ENCODE results near the gene DIAPH2. TPM values are rescaled to one million over a fixed set of nuclear protein-coding genes. Genes with fewer than 3 reads are reported as not detected.

Gene DIAPH2
- total and polyA plus RNA-seq, 4 donors: 7.2 to 57.6 (median 15.5) TPM

DNA sequence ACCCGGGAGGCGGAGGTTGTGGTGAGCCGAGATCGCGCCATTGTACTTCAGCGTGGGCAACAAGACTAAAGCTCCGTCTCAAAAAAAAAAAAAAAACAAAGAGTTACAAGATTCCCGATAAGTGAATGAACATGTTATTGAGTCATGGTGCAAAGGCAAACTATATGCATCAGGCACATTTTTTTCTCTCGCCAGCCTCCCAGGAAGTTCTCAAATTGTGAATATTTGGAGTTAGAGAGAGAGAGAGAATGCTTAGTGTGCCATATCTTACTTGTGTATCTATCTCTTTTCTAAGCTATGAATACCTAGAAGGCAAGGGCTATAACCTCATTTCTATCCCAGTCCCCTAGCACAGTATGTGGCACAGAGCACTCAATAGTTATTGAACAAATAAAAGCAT lies 599.9 kb downstream of the DIAPH2 start:
- ATAC-seq (ENCODE audit: insufficient read depth, low FRiP score) (no peak), DNase-seq (no peak)
- TF ChIP-seq, protein P1, sequence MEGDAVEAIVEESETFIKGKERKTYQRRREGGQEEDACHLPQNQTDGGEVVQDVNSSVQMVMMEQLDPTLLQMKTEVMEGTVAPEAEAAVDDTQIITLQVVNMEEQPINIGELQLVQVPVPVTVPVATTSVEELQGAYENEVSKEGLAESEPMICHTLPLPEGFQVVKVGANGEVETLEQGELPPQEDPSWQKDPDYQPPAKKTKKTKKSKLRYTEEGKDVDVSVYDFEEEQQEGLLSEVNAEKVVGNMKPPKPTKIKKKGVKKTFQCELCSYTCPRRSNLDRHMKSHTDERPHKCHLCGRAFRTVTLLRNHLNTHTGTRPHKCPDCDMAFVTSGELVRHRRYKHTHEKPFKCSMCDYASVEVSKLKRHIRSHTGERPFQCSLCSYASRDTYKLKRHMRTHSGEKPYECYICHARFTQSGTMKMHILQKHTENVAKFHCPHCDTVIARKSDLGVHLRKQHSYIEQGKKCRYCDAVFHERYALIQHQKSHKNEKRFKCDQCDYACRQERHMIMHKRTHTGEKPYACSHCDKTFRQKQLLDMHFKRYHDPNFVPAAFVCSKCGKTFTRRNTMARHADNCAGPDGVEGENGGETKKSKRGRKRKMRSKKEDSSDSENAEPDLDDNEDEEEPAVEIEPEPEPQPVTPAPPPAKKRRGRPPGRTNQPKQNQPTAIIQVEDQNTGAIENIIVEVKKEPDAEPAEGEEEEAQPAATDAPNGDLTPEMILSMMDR (IDR thresholded peaks at IDR 0.05; ENCODE audit: control extremely low read depth, extremely low read depth): no peak
- H3K27ac ChIP-seq (ENCODE audit: low read depth in 1 of 2, low read length in 1 of 2): no peak overlapping the region
- H3K9ac ChIP-seq (ENCODE audit: insufficient read depth in 1 of 2, low read length in 2 of 2): no peak overlapping the region
- H3K4me1 ChIP-seq (ENCODE audit: control insufficient read depth in 5 of 5, insufficient read depth in 5 of 5, low read length in 5 of 5): no peaks in the 10 kb centered on the region
- peaks cover 0 to 4% (median 0%) of the 10 kb centered on the region in 3 donors for H3K27me3 ChIP-seq (ENCODE audit: control insufficient read depth in 3 of 3, insufficient read depth in 3 of 3, low read length in 2 of 3)
- 96 to 100% methylated on average over 9 of the region's 9 CpGs for WGBS, 2 donors
- no peaks in the 10 kb centered on the region for H3K36me3 ChIP-seq (ENCODE audit: control insufficient read depth in 4 of 4, insufficient read depth in 4 of 4, low read length in 4 of 4)
- H3K9me3 ChIP-seq (ENCODE audit: control insufficient read depth in 4 of 4, insufficient read depth in 3 of 4, low read length in 3 of 4): no peaks in the 10 kb centered on the region
- H3K4me3 ChIP-seq: no peak overlapping the region

DNA sequence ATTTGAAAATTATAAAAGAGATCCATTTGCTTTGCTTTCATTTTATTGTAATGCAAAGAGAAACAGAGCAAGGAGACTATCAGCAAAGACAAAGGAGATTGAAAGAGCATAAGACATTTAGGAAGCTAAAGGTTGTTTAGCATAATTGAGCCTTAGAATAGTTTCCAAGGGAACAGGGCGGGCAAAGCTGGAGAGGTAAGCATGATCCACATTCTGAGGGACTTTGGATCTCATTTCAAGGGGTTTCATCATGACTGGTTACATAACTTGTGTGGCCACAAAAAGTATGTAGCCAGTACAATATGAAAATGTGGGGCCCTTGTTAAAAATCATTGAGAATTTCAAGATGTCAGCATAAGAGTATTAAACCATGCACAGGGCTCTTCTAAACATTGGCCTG lies 605.6 kb downstream of the DIAPH2 start:
- Histone ChIP-seq H3K9ac (ENCODE audit: insufficient read depth in 1 of 2, low read length in 2 of 2) (no peak overlapping the region), H3K9me3 (ENCODE audit: control insufficient read depth in 4 of 4, insufficient read depth in 3 of 4, low read length in 3 of 4) (no peaks in the 10 kb centered on the region), H3K36me3 (ENCODE audit: control insufficient read depth in 4 of 4, insufficient read depth in 4 of 4, low read length in 4 of 4) (no peaks in the 10 kb centered on the region), H3K27me3 (ENCODE audit: control insufficient read depth in 3 of 3, insufficient read depth in 3 of 3, low read length in 2 of 3) (peaks cover 0 to 7% (median 0%) of the 10 kb centered on the region in 3 donors), H3K4me3 (no peak overlapping the region), H3K27ac (ENCODE audit: low read depth in 1 of 2, low read length in 1 of 2) (no peak overlapping the region), H3K4me1 (ENCODE audit: control insufficient read depth in 5 of 5, insufficient read depth in 5 of 5, low read length in 5 of 5) (no peaks in the 10 kb centered on the region)
- WGBS, 2 donors: 69 to 83% methylated on average over 1 of the region's 1 CpG
- ATAC-seq (ENCODE audit: insufficient read depth, low FRiP score) (no peak), DNase-seq (no peak)
- TF ChIP-seq, protein P1 (IDR thresholded peaks at IDR 0.05; ENCODE audit: control extremely low read depth, extremely low read depth): no peak

DNA sequence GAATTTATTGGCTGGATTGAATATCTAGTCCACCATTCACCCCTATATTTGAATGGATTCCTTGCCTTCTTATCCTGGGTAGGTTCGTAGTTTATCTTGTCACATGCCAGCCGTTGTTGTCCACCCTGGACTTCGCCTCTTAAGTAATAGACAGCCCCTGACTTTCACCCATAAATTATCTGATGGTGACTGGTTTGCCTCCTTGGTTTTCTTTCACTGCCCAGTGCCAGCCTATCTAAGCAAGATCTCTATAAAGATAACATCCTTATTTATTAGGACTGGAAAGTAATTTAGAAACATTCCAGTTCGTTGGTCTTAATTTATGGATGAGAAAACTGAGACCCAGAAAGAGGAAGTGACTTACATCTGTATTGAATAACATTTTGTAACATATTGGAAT lies 609.4 kb downstream of the DIAPH2 start:
- Histone ChIP-seq H3K27ac (ENCODE audit: low read depth in 1 of 2, low read length in 1 of 2) (no peak overlapping the region), H3K36me3 (ENCODE audit: control insufficient read depth in 4 of 4, insufficient read depth in 4 of 4, low read length in 4 of 4) (no peaks in the 10 kb centered on the region), H3K27me3 (ENCODE audit: control insufficient read depth in 3 of 3, insufficient read depth in 3 of 3, low read length in 2 of 3) (peaks cover 0 to 4% (median 0%) of the 10 kb centered on the region in 3 donors), H3K9me3 (ENCODE audit: control insufficient read depth in 4 of 4, insufficient read depth in 3 of 4, low read length in 3 of 4) (no peaks in the 10 kb centered on the region), H3K4me1 (ENCODE audit: control insufficient read depth in 5 of 5, insufficient read depth in 5 of 5, low read length in 5 of 5) (no peaks in the 10 kb centered on the region), H3K9ac (ENCODE audit: insufficient read depth in 1 of 2, low read length in 2 of 2) (no peak overlapping the region), H3K4me3 (no peak overlapping the region)
- ATAC-seq (ENCODE audit: insufficient read depth, low FRiP score) (no peak), DNase-seq (no peak)
- WGBS, 2 donors: 69 to 72% methylated on average over 4 of the region's 4 CpGs
- TF ChIP-seq, protein P1 (IDR thresholded peaks at IDR 0.05; ENCODE audit: control extremely low read depth, extremely low read depth): no peak

DNA sequence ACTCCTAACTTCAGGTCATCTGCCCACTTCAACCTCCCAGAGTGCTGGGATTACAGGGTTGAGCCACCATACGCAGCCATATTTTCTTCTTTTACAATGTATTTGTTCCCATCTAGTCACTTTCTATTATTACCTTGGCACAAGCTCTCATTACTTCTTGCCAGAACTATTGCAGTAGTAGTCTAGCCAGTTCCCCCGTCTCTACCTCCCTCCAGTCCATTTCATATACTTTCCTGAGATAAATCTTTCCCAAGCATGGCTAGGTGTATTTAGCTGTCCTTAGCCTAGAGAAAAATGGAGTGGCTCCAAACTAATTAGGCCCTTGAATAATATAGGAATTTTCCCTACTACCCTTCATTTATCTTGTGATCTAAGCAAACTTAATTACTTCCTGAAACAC lies 611.3 kb downstream of the DIAPH2 start:
- no peak for DNase-seq
- WGBS, 2 donors: 90 to 93% methylated on average over 2 of the region's 2 CpGs
- Histone ChIP-seq H3K27me3 (ENCODE audit: control insufficient read depth in 3 of 3, insufficient read depth in 3 of 3, low read length in 2 of 3) (no peaks in the 10 kb centered on the region), H3K4me3 (no peak overlapping the region), H3K36me3 (ENCODE audit: control insufficient read depth in 4 of 4, insufficient read depth in 4 of 4, low read length in 4 of 4) (no peaks in the 10 kb centered on the region), H3K9ac (ENCODE audit: insufficient read depth in 1 of 2, low read length in 2 of 2) (no peak overlapping the region), H3K27ac (ENCODE audit: low read depth in 1 of 2, low read length in 1 of 2) (no peak overlapping the region), H3K4me1 (ENCODE audit: control insufficient read depth in 5 of 5, insufficient read depth in 5 of 5, low read length in 5 of 5) (no peaks in the 10 kb centered on the region), H3K9me3 (ENCODE audit: control insufficient read depth in 4 of 4, insufficient read depth in 3 of 4, low read length in 3 of 4) (no peaks in the 10 kb centered on the region)
- TF ChIP-seq, protein P1 (IDR thresholded peaks at IDR 0.05; ENCODE audit: control extremely low read depth, extremely low read depth): no peak
- ATAC-seq (ENCODE audit: insufficient read depth, low FRiP score): no peak
